ENCODE measurements around the gene HRH1.
"Not testable (repeated sequence)": the region's sequence is repeated elsewhere in the genome, so short reads cannot be mapped to it uniquely, and the experiment has no call there.

Gene HRH1

DNA sequence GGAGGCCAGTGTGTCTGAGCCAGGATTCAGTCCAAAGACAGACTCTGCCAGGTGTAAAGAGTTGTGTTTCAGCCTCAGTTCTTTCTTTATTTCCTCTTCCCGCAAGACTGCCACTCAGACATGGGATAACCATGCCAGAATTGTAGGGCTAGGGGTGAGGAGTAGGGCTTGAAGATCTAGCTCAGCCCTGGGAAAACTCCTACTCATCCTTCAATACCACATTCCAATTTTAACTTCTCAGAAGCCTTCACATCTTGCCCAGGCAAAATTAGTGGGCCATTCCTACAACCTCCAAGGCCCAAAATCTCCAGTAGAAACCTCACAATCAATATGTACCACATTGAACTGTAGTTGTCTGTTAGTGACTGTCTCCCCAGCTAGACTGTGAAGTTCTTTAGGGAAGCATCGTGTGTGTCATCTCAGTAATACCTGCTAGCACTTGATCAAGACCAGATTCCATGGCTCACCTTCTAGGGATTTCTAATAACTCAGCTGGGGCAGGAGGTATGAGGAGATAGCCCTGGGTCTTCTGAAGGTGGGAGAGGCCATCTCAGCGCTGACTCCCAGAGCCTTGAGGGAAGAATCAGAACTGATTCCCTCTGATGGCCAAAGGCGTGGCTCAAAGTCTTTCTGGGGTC is 19.7 kb downstream of the HRH1 start:
- no peak for DNase-seq

DNA sequence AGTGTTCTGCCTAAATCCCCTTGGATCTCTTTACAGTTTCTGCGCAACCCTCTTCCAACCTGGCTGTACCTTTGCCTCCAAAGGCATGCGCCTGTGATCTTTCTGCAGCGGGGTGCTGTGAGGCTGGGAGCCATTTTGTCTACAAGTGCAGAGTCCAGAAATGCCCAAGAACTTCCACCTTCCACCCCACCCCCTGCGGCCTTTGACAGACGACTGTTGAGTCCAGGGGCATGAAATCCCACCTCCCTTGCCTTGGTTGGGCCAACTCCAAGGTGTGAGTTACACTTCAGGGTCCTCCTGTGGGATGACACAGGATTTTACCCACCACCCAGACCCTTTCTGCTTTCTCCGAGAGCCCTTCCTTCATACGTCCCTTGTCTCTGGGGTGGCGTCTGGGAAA is 24.1 kb downstream of the HRH1 start:
- DNase-seq: no peak

DNA sequence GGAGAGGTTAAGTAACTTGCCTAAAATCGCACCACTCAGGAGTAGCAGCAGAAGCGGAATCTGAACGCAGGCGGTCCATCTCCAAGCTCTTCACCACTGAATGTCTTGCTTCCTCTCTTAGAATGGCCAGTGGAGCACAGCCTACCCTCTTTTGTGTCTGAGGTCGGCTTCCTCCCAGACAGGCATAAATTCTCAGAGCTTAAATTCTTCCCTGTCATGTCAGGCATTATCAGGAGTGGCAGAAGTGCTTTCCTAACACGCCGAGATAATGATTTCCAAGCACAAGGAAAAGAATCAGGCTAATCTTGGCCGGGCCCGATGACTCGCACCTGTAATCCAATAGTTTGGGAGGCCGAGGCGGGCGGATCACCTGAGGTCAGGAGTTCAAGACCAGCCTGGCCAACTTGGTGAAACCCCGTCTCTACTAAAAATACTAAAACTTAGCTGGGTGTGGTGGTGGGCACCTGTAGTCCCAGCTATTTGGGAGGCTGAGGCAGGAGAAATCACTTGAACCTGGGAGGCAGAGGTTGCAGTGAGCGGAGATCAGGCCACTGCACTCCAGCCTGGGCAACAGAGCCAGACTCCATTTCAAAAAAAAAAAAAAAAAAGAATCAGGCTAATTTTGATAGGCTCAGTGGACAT is 30.2 kb downstream of the HRH1 start:
- not testable (repeated sequence) for DNase-seq

DNA sequence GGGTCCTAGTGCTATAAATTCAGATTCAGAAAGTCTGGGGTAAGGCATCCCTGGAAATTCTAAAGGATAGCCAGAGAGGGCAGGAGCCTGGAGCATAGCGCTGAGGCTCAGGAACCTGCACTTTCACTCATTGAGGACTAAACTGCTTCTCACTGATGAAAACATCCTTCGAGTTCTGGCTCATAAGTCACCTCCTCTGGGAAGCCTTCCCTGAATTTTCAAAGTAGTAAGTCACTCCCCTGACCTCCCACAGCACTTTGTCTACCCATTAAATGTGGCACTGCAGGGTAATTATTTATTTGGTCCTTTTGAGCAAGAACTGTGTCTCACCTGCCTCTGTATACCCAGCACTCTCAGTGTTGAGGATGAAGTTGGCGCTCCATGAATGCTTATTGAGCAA is 30.9 kb downstream of the HRH1 start:
- no peak for DNase-seq

DNA sequence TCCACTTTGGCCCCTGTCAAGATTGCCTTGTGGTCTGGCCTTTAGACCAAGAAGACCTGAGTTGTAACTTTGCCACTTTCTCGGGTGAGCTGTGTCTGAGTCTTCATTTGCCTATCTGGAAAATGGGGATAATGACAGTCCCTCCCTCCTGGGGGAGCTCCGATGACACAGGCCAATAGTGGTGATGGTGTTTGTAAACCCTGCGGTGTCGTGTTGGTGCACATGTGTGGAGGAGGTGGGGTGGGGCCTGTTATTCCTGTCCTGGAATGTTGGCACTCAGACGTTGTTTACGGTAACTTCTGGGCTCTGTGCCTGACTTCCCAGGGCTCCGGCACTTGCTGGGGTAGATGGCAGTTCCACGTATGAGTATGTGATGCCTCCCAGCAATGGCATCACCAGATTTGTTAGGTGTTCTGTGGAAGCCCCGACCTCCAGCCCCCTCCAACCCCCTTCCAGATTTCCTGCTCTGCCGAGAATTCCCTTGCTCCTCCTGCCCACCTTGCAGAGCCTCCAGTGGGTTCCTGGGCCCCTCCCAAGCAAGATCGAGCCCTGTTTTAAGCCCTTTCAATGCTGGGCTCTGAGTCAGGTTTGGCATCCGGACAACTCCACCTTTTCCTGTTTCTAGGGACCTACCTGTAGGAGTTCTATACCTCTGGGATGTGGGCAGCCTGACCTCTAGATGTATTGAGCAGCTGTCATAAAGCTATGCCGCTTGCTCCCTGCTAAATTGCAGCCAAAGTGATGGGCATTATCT is 31.4 kb downstream of the HRH1 start:
- no peak for DNase-seq

DNA sequence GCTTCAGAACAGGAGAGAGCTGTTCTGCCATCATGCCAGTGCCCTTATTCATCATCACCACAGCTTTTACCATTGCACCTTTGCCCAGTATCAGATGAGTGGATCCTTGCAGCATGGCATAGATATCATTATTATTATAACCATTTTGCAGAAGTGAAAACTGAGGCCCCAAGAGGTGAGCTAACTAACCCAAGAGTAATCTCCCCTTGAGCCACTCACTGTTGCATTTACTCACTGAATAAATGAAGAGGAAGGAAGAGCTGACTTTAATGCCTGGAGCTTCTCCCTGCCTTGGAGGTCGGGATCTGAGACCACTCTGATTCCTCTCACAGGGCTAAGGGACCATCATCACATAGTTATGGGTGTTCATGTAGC is 32.0 kb downstream of the HRH1 start:
- DNase-seq: no peak

DNA sequence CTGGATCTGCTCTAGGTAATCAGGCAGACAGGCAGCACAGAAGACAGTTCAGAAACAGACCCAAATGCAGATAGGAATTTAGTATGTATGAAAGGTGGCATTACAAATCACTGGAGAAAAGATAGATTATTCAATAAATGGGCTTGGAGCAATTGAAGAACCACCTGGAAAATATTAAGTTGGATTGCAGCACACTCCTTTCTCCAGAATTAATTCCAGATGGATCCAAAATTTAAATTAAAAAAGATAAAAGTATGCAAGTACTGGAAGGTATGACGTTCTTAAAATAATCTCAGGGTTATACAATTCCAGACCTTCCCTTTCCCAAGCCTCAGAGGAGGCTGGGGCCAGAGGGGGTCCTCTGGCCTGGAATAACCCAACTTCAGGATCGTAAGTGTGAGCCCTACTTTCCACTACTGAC is 32.5 kb downstream of the HRH1 start:
- no peak for DNase-seq

DNA sequence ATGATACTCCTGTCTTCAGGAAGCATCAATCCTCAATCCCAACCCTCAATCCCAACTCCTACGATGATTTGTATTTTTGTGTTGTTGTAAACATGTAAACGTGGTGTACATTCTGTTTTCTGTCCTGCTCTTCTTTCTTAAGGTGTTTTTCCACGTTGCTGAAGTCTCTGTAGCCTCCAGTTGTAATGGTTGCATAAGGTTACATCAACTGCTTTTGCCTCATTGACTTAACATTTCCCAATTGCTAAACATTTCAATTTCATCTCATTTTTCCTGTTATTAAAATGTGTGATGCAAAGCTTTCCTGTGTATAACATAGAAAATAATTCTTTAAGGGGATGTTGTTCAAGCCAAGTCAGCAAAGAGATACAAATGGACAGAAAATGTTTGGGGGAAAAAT is 33.4 kb downstream of the HRH1 start:
- no peak for DNase-seq

DNA sequence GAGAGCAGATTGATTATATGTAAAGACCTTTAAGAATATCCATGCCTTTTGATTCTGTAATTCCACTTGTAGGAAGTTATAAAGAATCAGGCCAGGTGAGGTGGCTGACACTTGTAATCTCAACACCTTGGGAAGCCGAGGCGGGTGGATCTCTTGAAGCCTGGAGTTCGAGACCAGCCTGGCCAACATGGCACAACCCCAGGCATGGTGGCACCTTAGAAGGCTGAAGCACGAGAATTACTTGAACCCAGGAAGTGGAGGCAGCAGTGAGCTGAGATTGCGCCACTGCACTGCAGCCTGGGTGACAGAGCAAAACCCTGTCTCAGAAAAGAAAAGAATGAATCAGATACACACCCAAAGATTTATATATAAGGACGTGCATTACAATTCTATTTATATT is 33.9 kb downstream of the HRH1 start:
- DNase-seq: no peak

DNA sequence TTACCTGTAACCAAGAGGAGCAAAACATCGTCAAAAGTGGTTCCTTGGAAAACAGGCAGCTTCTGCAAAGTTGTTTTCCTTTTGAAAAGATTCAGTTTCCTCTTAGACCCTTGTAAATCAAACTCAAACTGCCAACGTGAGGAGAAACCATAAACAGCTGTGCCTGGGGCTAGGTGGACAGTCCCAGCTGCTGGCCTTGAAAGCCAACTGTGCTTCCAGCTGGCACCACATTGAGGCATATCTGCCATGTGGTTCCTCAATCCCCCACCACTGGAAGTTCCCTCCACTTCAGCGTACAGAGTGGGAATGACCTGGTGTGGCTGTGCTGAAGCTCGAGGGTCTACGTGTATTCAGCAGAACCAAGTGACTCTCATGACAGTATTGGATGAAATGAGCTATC is 40.9 kb downstream of the HRH1 start:
- no peak for DNase-seq

DNA sequence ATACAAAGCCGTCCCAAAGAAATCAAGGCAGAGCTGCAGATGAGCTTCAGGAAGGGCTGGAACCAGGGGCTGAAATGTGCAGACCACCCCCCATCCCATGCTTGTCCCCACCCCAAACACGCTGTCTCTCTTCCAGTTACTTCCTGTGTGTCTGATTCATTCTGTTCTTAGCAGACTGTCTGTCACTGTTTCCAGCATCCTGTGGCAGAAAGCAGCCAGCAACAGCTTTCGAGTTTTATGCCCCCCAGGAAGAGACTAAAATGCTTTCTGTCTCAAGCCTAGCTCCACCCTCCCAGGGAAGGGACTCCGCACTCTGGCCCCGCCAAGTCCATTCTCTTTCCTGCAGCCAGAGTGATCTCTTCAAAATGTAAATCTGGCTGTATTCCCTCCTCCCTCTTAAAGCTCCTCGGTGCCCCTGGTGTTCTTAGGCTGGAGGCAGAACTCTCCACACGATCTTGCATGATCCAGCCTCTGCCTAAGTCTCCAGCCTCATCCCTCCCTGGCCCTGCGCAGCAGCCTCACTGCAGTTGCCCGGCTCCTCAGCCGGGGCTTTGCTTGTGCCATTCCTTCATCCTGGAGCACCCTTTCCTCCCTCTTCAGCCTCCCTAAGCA is 41.5 kb downstream of the HRH1 start:
- DNase-seq: no peak

DNA sequence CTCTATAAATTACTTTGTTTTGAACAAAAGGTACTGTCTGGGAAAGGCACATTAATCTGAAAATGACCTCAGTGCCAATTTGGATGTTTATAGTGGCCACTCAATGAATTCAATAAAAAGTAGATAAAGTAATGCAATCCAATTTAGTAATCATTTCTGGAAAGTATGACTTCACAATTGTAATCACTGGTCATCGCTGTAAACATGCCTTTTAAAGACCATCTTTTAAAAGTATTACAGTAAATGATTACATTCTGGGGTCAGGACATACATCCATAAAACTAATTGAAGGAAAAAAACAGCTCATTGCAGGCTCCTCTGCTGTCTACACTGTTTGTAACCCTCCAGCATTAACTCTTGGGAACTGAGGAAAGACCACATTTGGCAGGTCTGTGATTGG is 43.2 kb downstream of the HRH1 start:
- no peak for DNase-seq

DNA sequence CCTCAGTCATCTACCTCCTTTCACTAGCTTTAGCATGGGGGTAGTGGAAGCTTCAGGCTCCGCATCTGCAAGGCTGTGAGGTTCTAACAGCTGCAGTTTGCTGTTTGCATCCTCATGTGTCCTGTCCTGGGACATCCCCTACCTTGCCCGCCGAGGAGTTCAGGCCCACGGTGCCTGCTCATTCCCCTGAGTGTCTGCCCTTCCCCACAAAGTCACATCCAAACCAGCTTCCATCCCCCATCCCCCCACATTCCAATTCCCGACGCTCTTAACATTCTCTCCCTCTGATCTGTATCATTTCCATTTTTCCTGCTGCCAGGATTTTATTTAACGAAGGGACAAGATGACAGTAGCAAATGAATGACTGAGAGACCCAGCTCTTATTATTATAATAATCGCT is 43.8 kb downstream of the HRH1 start:
- DNase-seq: no peak

DNA sequence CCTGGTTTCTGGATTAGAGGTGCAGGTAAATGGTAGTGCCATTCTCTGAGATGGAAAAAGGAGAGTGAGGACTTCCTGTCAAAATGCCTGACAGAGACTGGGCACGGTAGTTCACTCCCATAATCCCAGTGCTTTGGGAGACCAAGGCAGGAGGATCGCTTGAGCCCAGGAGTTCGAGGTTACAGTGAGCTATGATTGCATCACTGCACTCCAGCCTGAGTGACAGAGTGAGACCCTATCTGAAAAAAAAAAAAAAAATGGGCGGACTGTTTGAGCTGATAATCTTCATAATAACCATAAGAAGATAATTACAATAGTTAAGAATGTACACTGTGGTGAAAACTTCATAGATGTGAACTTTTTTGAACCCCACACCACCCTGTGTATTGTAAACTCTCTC is 44.2 kb downstream of the HRH1 start:
- no peak for DNase-seq

DNA sequence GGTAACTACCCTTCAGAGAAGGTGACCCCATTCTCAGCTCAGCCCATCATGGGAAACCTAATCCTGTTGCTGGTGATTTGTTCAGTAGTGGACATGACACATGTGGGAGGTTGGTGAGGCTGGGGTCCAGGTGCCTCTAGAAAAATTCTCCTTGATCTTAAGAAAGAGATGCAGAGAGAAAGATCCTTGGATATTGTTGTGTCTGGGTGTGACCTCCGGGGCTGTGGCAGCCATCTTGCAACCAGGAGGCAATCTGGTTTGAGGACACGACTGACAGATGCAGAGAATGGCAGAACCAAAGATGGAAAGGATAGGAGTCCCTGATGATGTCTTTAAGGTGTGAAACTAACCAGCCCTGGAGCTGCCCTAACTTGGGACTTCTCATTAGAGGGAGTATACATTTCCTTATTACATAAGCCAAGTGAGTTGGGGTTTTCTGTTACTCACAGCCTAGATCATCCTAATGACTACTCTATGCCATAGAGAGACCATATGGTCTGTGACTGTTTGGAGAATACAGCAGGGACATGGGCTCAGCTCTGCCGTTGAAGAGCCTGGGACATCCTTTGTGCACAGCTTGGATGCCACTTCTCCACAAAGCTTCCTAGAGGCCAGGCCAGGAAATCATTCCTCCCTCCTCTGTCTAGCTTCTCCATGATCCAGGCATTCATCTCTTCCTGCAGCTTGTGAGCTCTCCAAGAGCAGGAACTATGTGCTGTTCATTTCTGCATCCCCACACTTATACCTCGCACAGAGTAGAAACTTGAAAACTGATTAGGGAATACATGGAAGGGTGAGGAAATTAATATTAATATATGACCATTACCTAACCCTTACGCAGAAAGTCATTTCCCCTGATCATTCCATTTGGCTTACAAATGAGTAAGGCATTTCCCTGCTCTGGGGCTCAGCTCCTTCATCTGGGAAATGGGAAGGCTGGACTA is 45.9 kb downstream of the HRH1 start:
- DNase-seq: no peak

DNA sequence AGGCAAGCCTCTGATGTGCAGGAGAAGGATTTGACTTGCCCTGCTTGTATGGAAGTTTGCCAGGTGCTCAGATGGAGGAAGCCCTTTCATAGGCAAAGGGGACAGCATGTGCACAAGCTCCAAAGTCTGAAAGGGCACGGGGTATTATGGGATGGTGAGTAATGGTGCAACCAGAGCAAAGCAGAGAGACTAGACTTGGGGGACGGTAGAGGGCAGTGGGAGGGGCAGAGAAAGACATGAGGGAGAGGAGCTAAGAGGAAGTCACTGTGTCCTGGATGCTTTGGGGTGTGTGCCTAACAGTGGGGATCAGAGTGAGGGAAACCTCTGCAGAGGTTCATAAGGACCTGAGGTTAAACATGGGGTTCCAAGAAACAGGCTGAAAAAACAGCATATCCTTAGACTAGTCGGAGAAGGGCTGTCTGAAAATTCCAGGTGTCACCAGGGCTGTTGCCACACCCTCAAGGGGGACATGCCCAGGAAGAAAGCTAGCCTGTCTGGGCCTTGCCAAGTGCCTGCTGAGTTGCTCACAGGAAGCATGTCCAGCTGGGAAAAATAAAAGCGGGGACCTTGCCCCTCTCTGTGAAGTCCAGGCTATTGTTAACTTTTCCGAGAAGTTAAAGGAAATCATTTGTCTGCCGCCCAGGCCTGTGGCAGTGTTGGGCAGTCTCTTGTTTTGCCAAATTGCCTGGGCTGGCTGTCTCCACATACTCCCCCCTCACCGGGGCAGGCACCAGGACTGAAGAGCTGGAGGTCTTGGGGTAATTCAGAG is 47.1 kb downstream of the HRH1 start:
- DNase-seq: no peak

DNA sequence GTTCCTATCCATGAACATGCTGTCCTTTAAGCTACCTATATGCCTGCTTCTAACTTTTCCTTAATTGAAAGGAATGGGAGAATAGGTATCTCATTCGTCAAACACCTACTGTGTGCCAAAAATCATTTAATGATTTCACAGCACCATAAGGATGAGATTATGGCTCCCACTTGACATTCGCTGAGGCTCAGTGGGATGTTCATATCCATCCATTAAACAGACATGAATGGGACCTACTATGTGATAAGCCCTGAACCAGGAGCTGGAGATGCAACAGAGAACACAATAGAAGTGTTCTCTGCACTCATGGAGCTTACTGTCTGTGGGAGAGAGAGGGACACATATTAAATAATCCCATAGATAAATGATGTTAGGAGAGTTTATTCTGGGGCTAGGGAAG is 49.7 kb downstream of the HRH1 start:
- DNase-seq: no peak

DNA sequence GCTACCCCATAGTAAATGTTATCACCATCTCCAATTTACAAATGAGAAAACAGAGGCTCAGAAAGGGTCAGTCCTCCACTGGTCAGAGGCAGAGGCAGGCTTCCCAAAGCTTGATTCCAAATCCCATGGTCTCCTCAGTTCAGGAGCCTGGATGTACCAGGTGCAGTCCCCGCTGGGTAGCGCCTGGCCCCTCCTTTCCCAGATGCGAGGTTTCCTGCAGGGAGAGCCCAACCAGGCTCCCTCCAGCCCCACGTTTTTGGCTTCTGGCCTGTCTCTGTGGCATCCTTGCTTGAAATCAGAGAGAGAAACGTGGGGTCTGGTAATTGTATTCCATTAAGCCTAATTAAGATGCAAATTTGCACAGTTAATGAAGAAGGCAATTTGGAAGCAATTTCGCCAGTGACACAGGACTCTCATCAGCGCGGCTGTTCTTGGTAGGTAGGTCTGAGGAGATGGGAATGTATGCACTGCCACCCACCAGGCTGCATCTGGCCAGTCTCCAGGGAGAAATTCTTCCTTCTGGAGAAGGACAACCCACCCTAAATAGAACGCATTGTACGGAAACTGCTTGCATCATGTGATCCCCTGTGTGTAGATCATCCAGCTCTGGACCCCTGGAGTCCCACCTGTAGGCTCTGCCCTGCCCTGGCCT is 50.5 kb downstream of the HRH1 start:
- DNase-seq: no peak

DNA sequence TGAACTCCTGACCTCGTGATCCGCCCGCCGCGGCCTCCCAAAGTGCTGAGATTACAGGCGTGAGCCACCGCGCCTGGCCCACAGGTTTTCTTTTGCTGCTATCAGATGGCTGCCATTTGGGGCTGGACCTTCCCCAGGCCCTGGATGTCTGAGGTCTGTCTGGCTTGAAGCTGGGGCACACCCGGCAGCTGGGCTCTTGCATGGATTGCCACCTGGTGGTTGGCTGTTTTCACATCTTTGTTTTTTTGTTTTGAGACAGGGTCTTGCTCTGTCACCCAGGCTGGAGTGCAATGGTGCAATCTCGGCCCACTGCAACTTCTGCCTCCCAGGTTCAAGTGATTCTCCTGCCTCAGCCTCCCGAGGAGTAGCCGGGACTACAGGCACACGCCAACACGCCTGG is 51.6 kb downstream of the HRH1 start:
- DNase-seq: not testable (repeated sequence)

DNA sequence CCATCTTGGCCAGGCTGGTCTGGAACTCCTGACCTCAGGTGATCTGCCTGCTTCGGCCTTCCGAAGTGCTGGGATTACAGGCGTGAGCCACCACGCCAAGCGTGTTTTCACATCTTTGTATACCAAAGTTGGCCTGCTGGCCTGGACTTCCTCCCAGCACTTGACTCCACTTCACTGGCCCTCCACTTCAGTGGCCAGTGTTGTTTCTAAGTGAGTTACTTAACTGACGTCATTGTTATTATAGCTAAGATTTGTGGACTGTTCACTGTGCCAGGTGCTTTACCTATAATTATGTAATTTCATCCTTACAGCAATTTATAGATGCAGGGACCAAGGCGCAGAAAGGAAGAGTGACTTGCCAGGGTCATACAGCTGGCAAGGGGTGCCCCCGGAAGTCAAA is 52.0 kb downstream of the HRH1 start:
- no peak for DNase-seq

DNA sequence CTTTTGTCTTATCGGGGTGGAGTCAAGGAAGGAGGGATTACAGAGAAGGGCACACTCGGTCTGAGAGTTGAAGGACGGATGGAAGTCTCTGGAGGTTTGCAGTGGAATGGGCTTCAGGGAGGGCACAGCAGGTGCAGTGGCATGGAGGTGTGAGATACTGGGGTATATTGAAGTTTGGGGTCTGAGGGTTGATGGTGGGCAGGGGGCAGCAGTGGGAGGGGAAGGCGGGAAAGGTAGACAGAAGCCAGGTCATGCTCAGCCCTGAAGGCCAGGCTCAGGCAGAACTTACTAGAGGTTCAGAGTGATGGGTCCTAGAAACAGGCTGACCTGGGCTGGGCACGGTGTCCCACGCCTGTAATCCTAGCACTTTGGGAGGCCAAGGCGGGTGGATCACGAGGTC is 52.7 kb downstream of the HRH1 start:
- no peak for DNase-seq

Data from NCI-H2171 (cell line).